ENCODE measurements around the gene DOK4. TPM values are rescaled to one million over a fixed set of nuclear protein-coding genes. Genes with fewer than 3 reads are reported as not detected.

The DOK4 gene
- total and polyA plus RNA-seq, 2 experiments from 2014 or later: 106 to 112 TPM

GRCh38 chr16:57435838-57436237 lies 50.5 kb downstream of the DOK4 start:
- H3K36me3 ChIP-seq (replicated peaks; ENCODE audit: insufficient read depth, low read depth): peaks cover 5% of the 10 kb centered on the region
- no peak for TF ChIP-seq EZH2 (IDR thresholded peaks at IDR 0.05; ENCODE audit: borderline replicate concordance)
- TF ChIP-seq CTCF (IDR thresholded peaks at IDR 0.05; ENCODE audit: poor library complexity): no peak
- TF ChIP-seq EZH2phosphoT487 (IDR thresholded peaks at IDR 0.05; ENCODE audit: low read depth, severe bottlenecking, unreplicated experiment): no peak
- no peaks in the 10 kb centered on the region for H3K9me2 ChIP-seq (replicated peaks; ENCODE audit: insufficient read depth)
- no peaks in the 10 kb centered on the region for H4K20me1 ChIP-seq (ENCODE audit: insufficient read depth, poor library complexity, severe bottlenecking)
- H2AFZ ChIP-seq: no peak overlapping the region
- 91% methylated on average over 1 of the region's 1 CpG for WGBS (ENCODE audit: low lambda C conversion rate, missing lambda C conversion rate)
- DNase-seq (ENCODE audit: low spot score): no peak
- H3K4me3 ChIP-seq: no peak overlapping the region
- H3K9me3 ChIP-seq (ENCODE audit: low read depth): no peaks in the 10 kb centered on the region
- H3K79me2 ChIP-seq: peaks cover 3% of the 10 kb centered on the region
- H3K4me1 ChIP-seq (ENCODE audit: insufficient read depth): no peaks in the 10 kb centered on the region
- no peaks in the 10 kb centered on the region for H3K27me3 ChIP-seq
- no peak overlapping the region for H3K27ac ChIP-seq
- no peak overlapping the region for H3K4me2 ChIP-seq

- Histone ChIP-seq H3K9me3 (ENCODE audit: low read depth) (no peaks in the 10 kb centered on the region), H3K27ac (no peak overlapping the region), H4K20me1 (ENCODE audit: insufficient read depth, poor library complexity, severe bottlenecking) (no peaks in the 10 kb centered on the region), H3K36me3 (replicated peaks; ENCODE audit: insufficient read depth, low read depth) (peaks cover 5% of the 10 kb centered on the region), H3K27me3 (no peaks in the 10 kb centered on the region), H3K9me2 (replicated peaks; ENCODE audit: insufficient read depth) (no peaks in the 10 kb centered on the region), H3K4me1 (ENCODE audit: insufficient read depth) (no peaks in the 10 kb centered on the region), H3K79me2 (no peaks in the 10 kb centered on the region), H3K4me2 (no peak overlapping the region), H3K4me3 (no peak overlapping the region), H2AFZ (no peak overlapping the region)
- WGBS (ENCODE audit: low lambda C conversion rate, missing lambda C conversion rate): 94% methylated on average over 2 of the region's 2 CpGs
- TF ChIP-seq CTCF (IDR thresholded peaks at IDR 0.05; ENCODE audit: poor library complexity) (no peak), EZH2phosphoT487 (IDR thresholded peaks at IDR 0.05; ENCODE audit: low read depth, severe bottlenecking, unreplicated experiment) (no peak), EZH2 (IDR thresholded peaks at IDR 0.05; ENCODE audit: borderline replicate concordance) (no peak)
- no peak for DNase-seq (ENCODE audit: low spot score)
These were observed 52.3 kb downstream of the DOK4 start for GRCh38 chr16:57434003-57434402.

GRCh38 chr16:57432989-57433388 lies 53.3 kb downstream of the DOK4 start:
- Histone ChIP-seq H3K79me2 (no peaks in the 10 kb centered on the region), H3K4me3 (no peak overlapping the region), H3K9me2 (replicated peaks; ENCODE audit: insufficient read depth) (no peaks in the 10 kb centered on the region), H3K4me2 (no peak overlapping the region), H3K36me3 (replicated peaks; ENCODE audit: insufficient read depth, low read depth) (peaks cover 5% of the 10 kb centered on the region), H3K9me3 (ENCODE audit: low read depth) (no peaks in the 10 kb centered on the region), H3K4me1 (ENCODE audit: insufficient read depth) (no peaks in the 10 kb centered on the region), H3K27me3 (no peaks in the 10 kb centered on the region), H2AFZ (no peak overlapping the region), H3K27ac (peak overlapping the region; percentile 62), H4K20me1 (ENCODE audit: insufficient read depth, poor library complexity, severe bottlenecking) (no peaks in the 10 kb centered on the region)
- DNase-seq (ENCODE audit: low spot score): no peak
- 97% methylated on average over 3 of the region's 3 CpGs for WGBS (ENCODE audit: low lambda C conversion rate, missing lambda C conversion rate)
- no peak for TF ChIP-seq EZH2phosphoT487 (IDR thresholded peaks at IDR 0.05; ENCODE audit: low read depth, severe bottlenecking, unreplicated experiment)
- no peak for TF ChIP-seq EZH2 (IDR thresholded peaks at IDR 0.05; ENCODE audit: borderline replicate concordance)
- no peak for TF ChIP-seq CTCF (IDR thresholded peaks at IDR 0.05; ENCODE audit: poor library complexity)

- H3K36me3 ChIP-seq (replicated peaks; ENCODE audit: insufficient read depth, low read depth): peaks cover 5% of the 10 kb centered on the region
- H2AFZ ChIP-seq: no peak overlapping the region
- H3K9me3 ChIP-seq (ENCODE audit: low read depth): no peaks in the 10 kb centered on the region
- H3K4me2 ChIP-seq: no peak overlapping the region
- H4K20me1 ChIP-seq (ENCODE audit: insufficient read depth, poor library complexity, severe bottlenecking): no peaks in the 10 kb centered on the region
- 88% methylated on average over 2 of the region's 2 CpGs for WGBS (ENCODE audit: low lambda C conversion rate, missing lambda C conversion rate)
- no peaks in the 10 kb centered on the region for H3K27me3 ChIP-seq
- H3K4me1 ChIP-seq (ENCODE audit: insufficient read depth): no peaks in the 10 kb centered on the region
- no peak for DNase-seq (ENCODE audit: low spot score)
- TF ChIP-seq EZH2phosphoT487 (IDR thresholded peaks at IDR 0.05; ENCODE audit: low read depth, severe bottlenecking, unreplicated experiment): no peak
- no peak for TF ChIP-seq CTCF (IDR thresholded peaks at IDR 0.05; ENCODE audit: poor library complexity)
- no peak for TF ChIP-seq EZH2 (IDR thresholded peaks at IDR 0.05; ENCODE audit: borderline replicate concordance)
- H3K4me3 ChIP-seq: no peak overlapping the region
- peak overlapping the region; percentile 62 for H3K27ac ChIP-seq
- H3K9me2 ChIP-seq (replicated peaks; ENCODE audit: insufficient read depth): no peaks in the 10 kb centered on the region
- H3K79me2 ChIP-seq: no peaks in the 10 kb centered on the region
These were observed 53.8 kb downstream of the DOK4 start for GRCh38 chr16:57432505-57432904.

All from hepatocyte (in vitro differentiated cells).